Middle frontal gyrus (tissue), 1 donor: ENCODE measurements around the gene TP53TG5.

Experiments used
- DNase-seq: peaks from one replicate; pipeline ENCODE4 v3.0.0-alpha.2; 2015; ENCODE audit warnings: low spot score; ENCODE audit errors: extremely low spot score

The TP53TG5 gene

DNA sequence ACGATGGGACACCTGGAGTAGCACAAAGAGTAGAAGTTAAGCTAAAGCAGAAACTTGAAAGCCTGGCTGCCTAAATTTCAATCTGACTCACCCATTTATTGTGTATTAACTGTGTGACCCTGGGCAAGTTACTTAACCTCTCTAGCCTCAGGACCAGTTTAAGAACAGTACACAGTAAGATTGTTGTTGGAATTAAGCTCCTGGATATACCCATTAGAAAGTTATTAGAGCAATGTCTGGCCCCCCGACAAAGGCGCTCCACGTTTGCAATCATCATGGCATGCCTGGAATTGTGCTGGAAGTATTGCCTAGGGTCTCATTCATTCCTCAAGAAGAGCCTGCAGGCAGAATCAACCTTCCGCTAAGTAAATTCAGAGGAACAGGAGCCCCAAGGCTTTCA, 31.3 kb downstream of the TP53TG5 start:
- no peak for DNase-seq

DNA sequence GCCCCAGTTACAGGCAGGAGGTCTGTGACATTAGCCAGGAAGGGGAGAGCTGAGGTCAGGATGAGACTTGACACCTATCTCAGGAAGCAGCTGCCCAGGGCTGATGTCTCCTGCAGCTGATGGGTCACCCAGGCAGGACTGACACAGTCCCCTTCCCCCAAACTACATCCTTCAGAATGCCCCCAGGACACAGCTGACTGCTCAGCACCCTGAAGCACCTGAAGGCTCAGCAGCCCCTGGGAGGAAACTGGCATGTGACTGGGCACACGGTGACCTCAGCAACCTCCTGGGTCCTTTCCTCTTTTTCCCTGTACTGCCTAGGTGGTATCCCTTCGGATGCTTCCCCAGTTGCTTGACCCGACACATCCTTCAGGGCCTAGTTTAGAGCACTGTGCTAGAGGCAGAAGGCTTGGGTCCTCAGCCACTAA, 31.8 kb downstream of the TP53TG5 start:
- no peak for DNase-seq

DNA sequence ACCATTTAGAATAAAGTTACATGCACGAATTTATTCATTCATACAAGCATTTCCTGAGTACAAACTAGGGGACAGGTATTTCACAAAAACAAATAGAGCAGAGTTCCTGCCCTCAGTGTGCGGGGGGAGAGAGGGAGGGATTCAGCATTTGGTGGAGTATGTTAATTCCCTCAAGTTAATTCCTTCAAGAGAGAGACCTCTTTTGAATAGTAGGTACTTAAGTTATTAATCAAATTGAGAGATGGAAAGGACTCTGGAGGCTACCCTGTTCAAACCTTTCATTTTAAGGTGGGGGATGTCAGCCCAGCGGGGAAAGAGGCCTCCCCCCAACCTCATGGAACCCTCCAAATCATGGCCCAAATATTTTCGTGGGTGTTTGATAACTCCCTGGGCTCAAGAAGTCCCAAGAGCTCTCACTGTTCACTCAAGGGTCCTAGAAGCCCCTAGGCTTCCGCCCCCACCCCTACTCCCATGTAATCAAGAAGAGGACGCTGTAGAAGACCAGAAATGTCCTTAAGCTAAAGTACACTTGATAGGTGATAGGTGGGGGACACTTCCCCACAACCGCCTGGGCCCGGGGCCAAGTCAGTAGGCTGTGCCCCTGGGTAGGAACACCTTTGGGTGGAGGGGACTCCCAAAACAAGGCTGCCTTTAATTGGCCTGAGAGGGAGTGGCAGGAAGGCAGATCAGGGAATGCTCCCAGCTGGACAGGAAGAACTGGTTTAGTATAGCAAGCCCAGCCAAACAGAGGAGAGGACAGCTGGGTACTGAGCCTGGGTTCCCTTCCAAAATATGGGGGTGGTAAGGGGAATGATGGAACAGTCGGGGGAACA, 32.8 kb downstream of the TP53TG5 start:
- no peak for DNase-seq

DNA sequence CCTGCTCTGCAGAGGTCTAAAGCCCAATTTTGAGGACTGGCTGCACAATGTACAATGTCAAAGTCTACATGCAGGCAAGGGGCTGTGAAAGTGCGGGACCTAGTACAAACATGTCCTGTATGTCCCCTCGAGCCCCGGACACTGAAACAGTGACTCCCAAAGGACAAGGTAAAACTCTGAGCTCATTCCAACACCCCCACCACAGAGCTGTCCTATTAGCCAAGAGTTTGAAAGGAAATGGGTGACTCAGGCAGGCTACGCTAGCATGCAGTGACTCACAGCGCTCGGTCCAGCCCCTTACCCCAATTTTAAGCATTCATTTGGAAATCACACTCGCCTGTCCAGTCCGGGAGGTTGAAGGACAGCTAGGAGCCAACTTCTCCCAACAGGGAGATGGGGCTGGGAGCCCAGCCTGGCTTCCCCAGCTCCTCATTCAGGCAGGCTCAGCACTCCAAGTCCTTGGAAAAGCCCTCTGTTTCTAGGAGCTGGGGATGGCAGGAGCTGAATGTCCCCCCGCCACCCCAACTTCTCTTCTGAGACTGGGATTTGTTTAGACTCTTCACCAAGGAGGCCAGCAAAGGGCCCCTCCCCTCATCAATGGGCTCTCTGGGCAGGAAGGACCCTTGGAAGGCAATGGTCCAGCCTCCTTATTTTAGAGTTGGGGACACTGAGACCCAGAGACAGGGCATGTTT, 33.8 kb downstream of the TP53TG5 start:
- DNase-seq, result no peak

DNA sequence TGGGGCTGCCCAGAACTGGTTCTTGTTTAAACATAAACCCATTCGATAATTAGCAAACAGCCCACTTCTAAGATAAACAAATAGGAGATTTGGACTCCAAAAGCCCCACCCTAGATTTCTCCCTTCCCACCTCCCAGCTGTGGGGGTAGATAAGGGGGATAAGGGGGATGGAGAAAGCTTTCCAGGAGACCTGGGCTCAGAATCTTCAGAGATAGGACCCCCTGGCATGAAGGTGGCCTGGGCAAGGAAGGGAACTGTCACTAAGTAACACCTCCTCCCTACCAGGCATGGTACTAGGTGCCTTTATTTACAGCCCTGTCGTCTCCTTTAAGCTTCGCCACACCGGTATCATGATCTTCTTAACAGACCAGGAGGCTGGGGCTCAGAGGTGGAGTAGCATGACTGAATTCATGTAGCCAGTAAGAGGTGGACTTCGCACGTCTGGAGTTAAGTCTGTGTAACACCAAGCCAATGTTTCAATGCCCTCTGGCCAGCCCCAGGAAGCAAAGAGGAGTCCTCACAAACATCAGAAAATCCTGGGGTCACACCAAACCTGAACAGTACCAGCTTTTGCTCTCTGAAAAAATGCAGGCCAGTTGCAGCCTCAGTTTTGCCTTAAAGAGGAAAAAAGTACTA, 34.5 kb downstream of the TP53TG5 start:
- no peak for DNase-seq

DNA sequence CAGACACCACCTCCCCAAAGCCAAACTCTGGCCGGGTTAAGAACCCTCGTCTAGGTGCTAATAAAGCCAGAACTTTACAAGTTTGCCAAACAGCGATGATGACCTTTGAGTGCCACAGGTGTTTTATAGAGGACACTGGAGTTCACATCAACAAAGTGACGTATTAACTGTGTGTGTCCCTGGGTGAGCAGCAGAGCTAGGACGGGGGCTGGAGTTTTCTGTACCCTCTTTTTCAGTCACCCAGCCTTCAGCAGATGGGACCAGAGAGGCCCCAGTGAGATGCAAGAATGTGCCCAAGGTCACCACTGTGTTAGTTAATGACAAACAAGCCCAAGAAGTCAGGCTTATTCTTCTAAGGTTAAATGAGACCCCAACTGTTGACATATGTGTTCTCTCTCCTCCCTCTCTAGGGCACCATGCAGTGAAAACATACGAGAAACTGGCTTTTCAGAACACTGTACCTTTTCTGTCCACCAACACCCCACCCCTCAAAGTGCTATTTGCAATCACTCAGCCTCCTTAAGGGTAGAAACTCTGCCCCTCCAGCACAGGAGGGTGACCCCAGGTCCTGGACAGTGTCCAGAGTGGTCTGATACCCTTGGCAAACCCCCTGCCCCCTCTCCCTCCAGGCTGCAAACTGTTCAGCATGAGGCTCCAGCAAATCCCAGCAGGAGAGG, 35.1 kb downstream of the TP53TG5 start:
- DNase-seq, result no peak

DNA sequence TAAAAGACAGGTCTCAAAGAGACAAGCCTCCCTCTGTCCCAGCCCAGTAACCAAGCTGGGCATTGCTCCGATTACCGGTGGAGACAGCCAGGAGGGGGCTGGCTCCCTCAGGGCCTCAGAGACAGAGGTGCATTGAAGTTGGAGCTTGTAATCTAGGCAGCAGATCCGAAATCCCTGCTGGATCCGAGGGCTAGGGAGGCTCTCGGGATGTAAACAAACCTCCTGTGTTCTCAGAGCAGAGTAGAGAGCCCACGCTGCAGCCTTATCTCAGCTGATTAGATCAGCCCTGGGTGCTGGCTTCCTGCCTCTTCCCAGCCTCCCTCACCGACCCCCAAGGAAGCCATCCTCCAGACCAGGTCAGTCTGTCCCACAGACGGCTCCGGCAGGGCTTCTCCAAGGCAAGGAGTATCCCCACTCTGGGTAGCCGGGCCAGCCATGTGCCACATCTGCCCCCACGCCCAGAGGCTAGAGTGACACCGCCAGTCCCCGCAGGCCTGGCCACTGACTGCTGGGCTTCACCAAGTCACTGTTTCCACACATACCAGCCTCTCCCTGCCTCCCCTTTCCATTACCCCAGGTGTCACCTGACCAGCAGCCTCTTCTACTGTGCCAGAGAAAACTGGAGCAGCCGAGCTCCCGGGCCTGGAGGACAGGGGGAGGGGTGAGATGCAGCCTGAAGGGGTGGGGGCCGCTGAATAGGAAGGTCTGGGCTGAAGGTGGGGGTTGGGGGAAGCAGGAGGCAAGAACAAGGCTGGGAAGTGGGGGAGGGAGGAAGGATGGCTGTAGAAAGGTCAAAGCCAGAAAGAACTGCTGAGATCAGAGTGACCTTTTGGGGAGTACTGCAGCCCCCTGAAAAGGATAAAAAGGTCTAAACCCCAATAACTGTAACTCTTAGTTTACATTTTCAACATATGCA, 35.9 kb downstream of the TP53TG5 start:
- DNase-seq, result no peak

DNA sequence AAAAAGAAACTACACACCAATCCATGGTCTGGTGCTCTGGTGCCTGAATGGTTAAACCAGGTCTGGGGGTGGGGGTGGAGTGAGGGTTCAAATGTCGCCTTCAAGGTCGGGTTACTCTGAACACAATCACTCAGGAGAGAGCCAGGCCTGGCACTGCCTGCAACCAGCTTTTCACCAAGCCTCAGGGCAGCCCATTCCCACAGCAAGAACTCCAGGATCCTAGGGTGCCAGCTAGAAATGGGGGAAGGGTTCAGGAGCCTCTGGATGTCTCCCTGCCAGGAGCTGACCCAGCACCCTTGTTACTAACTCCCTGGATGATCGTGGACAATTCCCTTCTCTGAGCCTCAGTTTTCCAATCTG, 36.6 kb downstream of the TP53TG5 start:
- no peak for DNase-seq

DNA sequence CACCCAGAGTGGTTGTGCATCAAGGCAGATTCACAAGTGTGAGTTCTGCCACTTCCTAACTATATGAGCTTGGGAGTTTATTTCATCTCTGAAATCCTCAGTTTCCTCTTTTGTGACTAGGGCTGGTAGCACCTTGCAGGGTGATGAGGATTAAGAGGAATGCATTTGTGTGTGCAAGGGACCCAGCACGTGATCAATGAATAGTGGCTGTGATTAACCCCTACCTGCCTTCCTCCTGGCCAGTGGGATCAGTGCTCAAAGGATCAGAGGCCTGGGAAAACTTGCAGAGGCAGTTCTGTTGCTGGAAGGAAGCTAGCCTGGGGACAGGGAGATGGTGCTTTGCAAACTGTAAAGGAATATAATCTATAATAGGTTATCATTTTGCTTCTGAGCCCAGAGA, 37.2 kb downstream of the TP53TG5 start:
- DNase-seq, result no peak

DNA sequence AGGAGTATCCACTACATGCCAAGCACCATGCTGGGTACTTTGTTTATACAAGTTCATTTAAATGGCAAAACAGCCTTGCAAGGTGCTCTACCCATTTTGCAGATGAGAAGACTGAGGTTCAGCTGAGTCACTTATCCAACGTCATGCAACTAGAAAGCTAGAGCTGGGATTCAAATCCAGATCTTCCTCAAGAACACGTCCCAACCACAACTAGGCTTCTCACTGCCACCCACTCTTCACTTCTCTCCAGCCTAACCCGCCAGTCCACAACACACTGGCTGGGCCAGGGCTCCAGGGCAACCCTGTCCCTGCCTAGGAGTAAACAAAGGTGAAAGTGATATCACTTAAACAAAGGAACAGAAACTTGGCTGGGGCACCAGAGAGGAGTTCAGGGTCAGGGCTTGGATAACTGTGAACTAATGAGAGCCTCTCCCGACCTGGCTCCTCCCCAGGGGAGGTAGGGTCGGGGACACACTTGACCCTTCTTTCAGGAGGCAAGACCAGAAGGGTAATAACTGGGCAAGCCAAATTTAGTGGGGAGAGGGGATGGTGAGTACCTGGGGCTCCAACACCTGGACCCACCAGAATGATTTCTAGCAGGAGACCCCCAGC, 37.8 kb downstream of the TP53TG5 start:
- no peak for DNase-seq

DNA sequence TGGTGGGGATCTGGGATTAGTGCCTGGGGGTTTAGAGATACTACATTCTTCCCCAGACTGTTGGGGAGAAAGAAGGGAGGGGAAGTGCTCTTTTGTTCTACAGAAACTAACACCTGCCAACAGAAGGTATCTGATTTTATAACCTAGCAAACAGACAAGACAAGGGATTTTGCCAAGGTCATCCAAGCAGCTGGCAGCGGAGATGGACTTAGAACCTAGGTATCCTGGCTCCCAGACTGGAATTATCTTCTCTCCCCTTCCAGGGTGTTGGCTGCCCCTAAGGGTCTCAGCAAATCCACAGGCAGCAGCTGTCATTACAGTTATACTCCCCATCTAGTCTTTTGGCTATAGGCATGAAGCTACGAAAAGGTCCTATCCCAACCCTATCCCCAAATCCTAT, 38.3 kb downstream of the TP53TG5 start:
- no peak for DNase-seq

DNA sequence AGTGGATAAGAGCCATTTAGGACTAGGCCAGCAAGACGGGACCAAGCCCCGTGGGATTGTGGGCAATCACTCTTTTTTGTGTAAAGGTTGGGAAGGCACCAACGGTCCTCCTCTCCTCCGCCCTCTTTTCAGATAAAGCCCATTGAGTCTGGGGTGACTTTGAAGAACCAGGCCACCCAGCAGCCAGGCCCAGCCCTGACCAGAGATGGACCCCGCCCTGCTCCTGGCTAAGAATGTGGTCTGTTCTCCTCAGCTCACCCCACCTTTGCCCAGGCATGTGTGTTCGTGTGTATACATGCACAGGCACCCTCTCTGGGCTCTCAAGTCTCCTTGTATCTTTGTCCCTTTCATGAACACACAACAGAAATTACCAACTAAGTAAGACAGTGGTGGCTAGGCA, 39.0 kb downstream of the TP53TG5 start:
- no peak for DNase-seq

DNA sequence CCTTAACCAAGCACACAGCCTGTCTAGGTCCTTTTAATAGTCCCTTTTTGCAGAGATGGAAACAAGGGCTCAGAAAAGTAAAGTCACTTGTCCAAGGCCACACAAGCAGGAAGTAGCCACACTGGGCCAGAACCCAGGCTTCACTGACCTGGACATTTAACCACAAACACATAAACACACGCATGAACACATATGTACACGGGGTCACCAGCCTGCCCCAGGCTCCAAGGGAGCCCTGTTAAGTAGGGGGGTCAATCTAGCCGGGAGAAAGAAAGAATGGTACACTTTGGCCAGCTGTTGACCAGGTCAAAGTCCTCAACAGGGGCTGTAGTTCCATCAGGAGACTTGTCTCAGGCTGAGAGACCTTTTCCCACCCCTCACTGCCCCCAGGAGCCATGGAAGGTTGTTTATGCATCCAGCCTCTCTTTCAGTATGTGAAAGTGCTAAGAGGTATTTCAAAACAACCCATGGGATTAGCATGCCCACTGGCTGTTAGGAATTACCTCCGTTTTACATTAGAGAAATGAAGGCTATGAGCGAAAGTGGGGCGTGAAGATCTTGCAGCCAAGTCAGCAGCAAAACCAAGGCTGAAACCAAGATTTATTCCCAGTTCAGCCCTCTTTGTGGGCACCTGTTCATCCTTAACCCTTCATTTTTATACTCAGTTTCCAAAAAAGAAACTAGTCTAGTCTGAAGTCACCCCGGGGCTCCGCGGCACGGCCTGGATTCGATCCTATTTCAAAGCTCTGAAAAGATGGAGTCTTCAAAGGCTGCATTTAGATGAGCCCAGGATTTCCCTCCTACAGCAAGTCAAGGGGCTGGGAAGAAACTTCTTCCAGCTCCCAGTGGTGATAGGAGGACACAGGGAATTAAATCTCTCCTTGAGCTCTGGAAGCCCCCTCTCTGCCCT, 39.7 kb downstream of the TP53TG5 start:
- DNase-seq, result no peak

DNA sequence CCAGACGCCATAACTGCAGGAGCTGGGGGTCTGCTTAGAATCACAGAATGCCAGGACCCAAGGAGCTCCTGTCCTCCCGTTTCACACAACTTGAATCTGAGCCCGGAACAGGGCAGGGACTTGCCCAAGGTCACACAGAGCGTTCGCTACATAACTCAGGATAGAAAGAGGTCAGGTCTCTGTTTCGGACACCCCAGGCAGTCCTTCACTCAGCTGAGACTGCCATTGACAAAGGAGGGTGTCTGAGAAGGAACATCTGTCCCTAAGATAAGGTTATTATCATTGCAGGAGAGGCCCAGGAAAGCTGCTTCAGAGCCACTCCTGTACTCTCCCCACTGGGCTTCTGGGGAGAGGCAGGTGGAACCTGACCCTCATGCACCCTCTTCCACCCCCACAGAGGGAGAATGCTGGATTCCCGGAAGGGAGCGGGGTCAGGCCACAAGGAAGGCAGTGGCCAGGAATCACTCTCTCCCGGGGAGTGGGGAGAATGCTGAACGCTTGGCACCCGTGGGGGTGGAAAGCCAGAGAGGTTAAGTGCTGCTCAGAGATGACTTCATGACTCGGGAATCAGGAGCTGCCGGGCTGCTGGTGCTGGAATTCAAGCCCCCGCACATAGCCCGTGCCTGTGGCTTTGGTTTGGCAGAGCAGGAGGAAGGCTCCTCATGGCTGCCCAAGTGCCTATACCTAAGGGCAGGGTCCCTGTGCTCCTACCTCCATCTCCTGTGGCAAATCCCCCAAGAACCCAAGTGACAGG, 40.6 kb downstream of the TP53TG5 start:
- no peak for DNase-seq

DNA sequence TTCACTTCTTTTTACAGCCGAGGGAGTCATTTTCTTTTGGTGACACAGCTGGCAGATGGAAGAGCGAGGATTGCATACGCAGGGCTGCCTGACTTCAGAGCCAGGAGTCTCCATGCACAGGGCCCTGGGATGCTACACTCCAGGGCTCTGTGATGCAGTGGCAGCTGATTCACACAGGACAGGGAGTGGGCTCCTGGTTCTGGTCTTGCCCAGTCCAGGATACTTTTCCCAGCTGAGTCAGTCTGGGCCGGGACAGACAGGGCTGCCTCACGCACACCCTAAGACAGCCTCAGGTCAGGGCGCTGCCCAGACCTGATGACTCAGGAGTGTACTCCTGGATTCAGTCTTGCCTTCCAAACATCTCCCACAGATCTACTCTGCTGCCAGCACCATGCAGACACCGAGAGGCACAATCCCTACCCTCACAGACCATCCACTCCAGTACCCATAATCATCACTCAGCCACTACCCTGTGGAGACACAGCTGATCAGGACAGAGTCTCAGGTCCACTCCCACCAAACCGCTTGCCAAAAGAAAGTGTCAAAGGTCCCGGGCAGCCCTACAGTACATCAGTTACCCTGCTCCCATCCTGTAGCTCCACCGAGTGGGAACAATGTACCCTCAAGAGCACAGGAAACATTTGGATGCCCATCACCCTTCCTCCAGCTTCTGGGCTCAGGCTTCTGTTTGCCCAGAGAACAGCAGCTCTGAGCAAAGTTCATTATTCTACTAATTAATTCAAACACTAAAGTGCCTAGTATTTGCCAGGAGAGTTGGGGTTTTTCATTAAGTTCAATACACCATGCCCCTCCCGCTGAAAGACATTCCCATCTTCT, 41.4 kb downstream of the TP53TG5 start:
- no peak for DNase-seq

DNA sequence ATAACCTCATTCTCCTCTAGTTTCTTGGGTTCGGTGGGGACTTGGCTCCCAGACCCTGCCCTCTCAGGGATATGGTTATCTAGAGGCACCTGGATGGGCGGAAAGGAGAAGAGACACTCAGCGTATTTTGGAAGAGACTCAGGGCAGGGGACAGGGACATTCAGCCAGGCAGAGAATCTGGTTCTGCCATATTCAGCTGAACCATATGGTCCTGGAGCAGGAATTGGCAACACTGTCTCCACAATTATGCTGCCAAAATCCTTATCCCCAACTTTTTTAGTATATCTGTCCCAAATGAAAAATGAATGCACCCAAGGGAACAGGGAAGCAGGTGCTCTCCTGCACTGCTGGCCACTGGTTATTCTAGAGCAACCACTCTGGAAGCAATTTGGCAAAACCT, 47.6 kb downstream of the TP53TG5 start:
- DNase-seq, result no peak

DNA sequence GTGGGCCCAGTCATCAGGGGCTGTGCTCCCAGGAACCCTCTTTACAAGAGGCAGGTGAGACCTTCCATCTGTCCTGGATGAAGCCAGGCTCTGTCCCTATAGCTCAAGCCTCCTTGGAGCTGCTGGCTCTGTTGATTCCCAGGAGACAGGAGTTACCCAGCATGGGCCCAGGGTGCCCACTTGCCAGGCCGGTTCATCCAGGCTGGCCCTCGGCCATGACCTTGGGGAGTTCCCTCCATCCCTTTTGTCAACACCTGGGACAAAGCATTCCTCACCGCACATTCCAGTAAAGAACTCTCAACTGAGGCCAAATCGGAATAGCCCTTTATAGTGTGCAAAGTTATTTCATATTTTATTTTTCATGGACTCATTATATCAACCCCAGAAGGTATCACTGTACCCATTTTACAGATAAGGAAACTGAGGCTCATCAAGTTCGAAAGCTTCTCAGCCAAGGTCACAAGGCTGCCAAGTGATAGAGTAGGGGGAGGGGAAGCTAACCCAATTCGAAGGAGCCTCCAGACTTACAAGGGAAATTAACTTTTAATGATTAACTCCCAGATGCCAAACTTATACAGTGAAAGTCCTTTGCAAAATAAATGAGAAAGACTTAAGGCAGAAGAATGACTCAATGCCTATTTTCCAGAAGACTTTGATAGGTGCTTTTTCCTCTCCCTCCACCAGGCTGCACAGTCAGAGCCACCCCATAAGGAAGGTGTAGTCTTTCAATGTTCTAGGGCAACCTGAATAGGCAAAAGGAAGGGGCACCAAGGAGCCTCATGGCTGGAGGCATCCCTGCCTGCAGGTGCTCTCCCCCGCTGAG, 48.4 kb downstream of the TP53TG5 start:
- DNase-seq, result no peak
